Cerebellar nuclear complex (tissue), 1 donor: ENCODE results near the gene LRP11.
"Not testable (repeated sequence)": the region's sequence is repeated elsewhere in the genome, so short reads cannot be mapped to it uniquely, and the experiment has no call there.

Experiments used
- DNase-seq, 2 experiments: peaks; one replicate each; lab custom pipeline; 2025; lab: John Stamatoyannopoulos, UW

LRP11 gene

DNA sequence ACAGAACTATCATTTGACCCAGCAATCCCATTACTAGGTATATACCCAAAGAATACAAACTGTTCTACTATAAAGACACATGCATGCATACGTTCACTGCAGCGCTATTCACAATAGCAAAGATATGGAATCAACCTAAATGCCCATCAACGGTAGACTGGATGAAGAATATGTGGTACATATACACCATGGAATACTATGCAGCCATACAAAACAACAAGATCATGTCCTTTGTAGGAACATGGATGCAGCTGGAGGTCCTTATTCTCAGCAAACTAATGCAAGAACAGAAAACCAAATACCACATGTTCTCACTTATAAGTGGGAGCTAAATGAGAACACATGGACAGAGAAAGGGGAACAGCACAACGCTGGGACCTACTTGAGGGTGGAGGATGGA, 15.8 kb downstream of the LRP11 start:
- not testable (repeated sequence) for DNase-seq

DNA sequence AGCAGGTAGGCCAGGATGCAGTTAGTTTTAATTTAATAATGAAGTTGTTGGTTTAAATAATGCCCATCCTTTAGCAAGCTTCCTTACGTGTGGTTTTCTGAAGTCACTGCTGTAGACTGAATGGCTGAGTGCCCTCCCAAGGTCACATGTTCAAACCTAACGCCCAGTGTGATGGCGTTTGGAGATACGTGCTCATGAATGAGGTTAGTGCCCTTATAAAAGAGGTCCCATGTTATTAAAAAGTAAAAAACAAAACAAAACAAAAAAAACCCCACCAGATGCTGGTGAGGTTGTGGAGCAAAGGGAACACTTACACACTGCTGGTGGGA, 16.3 kb downstream of the LRP11 start:
- DNase-seq = no peak

DNA sequence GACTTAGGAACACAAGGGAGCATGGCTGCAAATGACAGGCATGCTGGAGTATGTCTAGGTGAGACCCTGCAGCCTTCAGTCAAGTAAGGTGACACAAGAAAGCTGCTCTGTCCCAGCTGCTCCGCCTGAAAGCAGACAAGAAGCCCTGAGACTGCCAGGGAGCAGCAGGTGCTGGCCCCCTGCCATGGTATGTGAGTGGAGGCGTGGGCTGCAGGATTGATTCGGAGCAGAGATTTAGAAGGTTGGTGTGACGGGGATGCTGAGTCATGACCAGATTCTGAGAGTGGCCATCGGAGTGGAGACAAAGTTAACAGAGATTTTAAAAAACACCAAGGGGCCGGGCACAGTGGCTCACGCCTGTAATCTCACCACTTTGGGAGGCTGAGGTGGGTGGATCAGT, 17.8 kb downstream of the LRP11 start:
- no peak for DNase-seq

- DNase-seq = no peak
These were observed 18.6 kb downstream of the LRP11 start for GRCh38 chr6:149845549-149845948.

- no peak for DNase-seq
These were observed 19.7 kb downstream of the LRP11 start for GRCh38 chr6:149844480-149844879.

GRCh38 chr6:149844036-149844435, 20.1 kb downstream of the LRP11 start:
- DNase-seq = not testable (repeated sequence)

DNA sequence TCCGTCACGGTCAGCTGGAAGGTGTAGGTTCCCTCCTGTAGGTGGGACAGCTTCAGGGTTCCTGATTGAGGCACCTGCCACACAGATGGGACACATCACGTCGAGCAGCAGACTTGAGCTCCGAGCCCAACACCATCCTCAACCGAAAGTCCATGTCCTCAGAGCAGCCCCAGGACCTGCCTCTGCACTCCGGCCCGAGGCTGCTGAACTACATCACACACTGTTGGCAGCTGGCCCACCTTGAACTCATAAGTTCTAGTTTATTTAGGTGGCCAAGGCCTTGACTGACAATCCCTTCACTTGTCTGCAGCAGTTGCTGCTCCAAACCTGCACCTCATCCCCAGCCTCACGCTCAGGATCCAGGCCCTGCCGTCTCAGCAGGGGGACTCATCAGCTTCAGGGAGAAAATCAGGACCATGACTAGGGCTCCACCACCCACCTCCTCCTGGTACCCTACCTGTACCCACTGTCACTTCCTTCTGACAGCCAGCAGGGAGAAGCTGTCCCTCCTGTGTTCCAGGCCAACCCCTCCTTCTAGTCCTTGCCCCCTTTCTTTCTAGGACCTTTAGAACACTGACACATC, 21.0 kb downstream of the LRP11 start:
- DNase-seq = no peak

GRCh38 chr6:149842331-149842730, 21.8 kb downstream of the LRP11 start:
- DNase-seq = no peak

DNA sequence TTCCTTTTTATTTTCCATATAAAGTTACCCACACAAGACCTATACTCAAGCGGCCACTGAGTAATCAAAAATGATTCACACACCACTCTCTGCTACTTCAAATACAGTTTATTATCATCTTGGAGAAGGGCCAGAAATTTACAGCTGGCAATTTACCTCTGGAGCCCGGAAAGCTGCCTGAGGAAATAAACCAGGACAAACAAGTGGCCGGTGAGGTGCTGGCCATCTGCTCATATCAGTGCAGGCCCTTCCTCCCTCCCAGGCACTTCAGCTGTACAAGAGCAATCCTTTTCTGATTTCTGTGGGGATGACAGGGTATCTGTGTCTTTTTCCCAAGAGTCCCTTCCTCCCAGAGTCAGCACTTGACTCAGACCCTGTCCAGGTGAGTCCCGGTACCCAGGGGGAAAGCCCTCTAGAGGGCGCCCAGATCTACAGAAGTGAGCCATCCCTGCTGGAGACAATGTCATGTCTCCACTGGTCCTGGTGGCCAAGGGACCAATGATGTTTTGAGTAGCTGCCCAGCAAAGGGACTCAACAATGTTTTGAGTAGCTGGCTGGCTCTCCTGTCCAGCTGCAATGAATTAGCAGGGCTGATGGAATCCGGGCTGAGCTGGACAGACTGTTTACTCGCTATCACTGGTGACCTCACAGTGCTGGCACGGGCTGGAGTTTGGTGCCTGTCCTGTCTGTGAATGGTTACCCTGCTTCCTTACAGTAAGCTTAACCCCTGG, 23.6 kb downstream of the LRP11 start:
- no peak for DNase-seq

DNA sequence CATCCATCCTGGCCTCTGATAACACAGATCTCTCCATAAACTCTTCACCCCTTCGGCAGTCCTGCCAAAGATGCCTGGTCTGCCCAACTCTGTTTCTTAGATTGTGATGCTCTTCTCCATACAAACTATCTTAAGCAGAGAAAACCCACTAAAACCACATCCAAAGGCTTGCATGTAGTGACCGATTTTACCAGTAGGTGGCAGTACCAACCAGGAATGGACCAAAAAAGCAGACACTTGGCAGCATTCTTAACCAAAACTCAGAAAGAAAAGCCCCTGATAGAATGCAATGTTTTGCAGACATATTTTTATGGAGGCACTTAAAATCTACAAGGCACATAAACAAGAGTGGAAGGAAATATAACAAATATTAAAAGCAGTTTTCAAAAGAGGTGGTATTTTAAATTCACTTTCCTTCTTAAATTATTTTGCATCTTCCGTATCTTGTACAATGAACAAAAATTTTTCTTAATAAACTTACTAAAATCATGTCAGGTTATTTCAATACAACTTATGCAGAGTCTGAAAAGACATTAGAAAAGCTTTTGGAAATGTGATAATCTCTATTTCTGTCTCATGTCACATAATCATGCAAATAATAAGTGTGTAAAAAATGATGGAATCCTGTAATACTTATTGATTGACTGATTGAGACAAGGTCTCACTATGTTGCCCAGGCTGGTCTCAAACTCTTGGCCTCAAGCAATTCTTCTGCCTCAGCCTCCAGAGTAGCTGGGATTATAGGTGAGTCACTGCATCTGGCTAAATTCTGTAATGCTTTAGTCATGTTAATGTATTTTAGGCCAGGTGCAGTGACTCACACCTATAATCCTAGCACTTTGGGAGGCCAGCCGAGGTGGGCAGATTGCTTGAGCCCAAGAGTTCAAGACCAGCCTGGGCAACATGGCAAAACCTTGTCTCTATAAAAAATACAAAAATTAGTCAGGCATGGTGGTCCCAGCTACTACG, 29.4 kb downstream of the LRP11 start:
- DNase-seq = peak in 1 of 2 experiments; percentile 3

DNA sequence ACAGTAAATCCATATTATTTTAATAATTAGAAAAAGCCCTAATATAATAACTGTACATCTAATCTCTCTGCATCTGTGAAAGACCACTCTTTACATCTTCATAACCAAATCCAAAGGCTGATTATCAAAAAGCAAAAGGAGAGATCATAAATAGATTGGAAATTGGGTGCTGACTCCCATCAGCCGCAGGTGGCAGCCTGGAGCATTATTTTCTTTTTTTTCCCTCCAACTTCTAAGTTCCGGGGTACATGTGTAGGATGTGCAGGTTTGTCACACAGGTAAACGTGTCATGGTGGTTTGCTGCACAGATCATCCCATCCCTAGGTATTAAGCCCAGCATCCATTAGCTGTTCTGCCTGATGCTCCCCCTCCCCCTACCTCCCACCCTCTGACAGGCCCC, 30.5 kb downstream of the LRP11 start:
- DNase-seq = no peak

DNA sequence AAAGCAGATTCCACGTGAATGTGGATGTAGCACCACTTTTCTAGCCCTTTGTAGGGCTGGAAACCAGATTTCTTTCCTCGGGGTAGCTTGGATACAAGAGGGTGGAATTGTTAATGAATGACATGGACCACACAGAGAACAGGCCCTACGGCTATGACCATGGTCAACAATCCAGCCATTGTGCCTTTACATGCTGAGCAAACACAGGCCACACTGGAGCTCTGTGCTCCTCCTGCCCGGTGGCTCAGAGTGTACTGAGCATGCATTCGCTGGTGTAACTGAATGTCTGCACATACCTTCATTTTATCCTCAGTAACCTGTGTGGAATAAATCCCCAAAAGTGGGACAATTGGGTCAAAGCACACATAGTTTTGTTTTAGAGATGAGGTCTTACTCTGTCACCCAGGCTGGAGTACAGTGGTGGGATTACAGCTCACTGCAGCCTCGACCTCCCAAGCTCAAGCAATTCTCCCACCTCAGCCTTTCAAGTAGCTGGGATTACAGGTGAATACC, 32.8 kb downstream of the LRP11 start:
- no peak for DNase-seq

GRCh38 chr6:149830731-149831307, 33.3 kb downstream of the LRP11 start:
- no peak for DNase-seq

DNA sequence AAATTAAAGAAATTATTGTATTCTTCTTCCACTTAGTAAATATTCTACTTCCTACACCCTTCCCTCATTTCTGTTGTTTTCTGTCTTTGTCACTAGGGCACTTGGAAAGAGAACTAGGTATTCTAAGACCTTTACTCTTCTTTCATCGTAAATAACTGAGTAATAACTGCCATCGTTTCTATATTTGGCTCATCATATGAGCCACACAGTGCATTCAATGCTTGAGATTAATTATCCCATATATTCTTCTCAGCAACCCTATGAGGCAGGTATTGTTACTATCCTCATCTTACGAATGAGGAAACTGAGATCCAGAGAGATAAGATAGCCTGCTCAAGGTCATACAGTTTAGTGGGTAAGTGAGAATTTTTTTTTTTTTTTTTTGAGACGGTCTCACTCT, 38.9 kb downstream of the LRP11 start:
- DNase-seq = no peak

DNA sequence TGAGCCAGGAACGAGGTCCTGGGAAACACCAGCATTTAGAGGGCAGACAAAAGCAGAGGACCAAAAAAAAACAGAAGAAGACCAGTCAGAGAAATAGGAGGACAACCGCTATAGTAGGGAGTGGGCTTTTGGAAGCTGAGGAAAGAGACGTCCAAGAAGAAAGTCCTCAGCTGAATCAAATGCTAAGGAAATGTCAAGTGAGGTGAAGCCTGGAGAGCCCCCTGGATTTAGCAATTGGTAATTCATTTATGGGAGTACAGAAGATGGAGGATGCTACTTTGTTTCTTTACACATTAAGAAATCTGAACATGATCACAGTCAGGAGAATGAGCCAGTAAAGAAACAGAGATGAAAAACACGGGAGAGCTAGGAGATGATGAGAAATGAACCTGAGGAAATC, 41.1 kb downstream of the LRP11 start:
- no peak for DNase-seq

GRCh38 chr6:149821492-149821891, 42.7 kb downstream of the LRP11 start:
- no peak for DNase-seq

- DNase-seq = no peak
These were observed 43.7 kb downstream of the LRP11 start for GRCh38 chr6:149820506-149820905.

GRCh38 chr6:149815788-149816187, 48.4 kb downstream of the LRP11 start:
- no peak for DNase-seq

DNA sequence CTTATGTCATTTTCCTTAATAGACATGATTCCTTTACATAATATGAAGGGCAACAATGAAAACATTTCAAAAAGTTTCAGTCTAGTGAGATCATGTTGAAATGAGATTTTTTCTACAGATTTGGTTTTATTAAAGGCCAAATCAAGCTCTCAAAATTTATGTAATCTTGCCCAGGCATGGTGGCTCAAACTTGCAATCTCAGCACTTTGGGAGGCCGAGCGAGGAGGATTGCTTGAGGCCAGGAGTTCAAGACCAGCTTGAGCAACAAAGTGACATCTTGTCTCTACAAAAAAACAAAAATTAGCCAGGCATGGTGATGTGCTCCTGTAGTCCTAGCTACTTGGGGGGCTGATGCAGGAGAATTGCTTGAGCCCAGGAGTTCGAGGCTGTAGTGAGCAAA, 50.8 kb downstream of the LRP11 start:
- DNase-seq = no peak

DNA sequence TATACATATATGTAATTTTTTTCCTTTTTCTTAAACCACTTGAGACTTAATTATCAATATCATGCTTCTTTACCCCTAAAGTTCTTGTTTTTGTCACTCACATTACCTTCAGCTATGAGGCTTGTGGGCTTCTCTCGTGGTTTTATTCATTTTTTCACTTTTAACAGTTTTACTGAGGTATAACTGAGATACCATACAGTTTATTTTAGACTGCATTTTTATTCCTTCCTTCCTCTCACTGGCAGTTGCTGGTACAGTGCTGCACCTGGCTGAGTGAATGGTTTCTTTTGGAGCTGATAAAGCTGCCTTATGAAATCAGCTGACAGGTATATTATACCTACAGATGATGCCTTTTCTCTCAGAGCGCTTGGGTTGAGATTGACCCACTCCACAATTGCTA, 54.4 kb downstream of the LRP11 start:
- no peak for DNase-seq

- no peak for DNase-seq
These were observed 58.0 kb downstream of the LRP11 start for GRCh38 chr6:149806127-149806526.

- DNase-seq = no peak
These were observed 80.6 kb downstream of the LRP11 start for GRCh38 chr6:149783551-149783950.
